Fibroblast of villous mesenchyme (primary cell): ENCODE measurements around the gene CEACAM1. TPM values are rescaled to one million over a fixed set of nuclear protein-coding genes. Genes with fewer than 3 reads are reported as not detected.
"Not testable (repeated sequence)": the region's sequence is repeated elsewhere in the genome, so short reads cannot be mapped to it uniquely, and the experiment has no call there.

Source experiments
- DNase-seq: peaks from one replicate; pipeline ENCODE4 v3.0.0-alpha.2; 2010; ENCODE audit warnings: low read depth
- H3K4me3 ChIP-seq: 2 replicates; pipeline ENCODE4 v1.5.1; 2011; ENCODE audit warnings: low read depth, mild to moderate bottlenecking, low read length
- CTCF ChIP-seq: IDR thresholded peaks from 2 replicates; pipeline ENCODE4 v1.5.1; 2012; ENCODE audit warnings: low read depth, mild to moderate bottlenecking, low read length; ENCODE audit not compliant: insufficient read depth
- total RNA-seq: library from RNA; depleted of rRNA; stranded (reverse); fragments of >200 nt; gene quantifications from 2 replicates; pipeline ENCODE4 v1.2.3, GENCODE V29; 2012

CEACAM1 gene
- total RNA-seq, 1 donor: under 0.01 TPM

GRCh38 chr19:42524250-42524649 is 4.0 kb downstream of the CEACAM1 start:
- TF ChIP-seq CTCF: no peak
- H3K4me3 ChIP-seq: no peak overlapping the region
- DNase-seq: no peak

GRCh38 chr19:42522262-42522661 is 6.0 kb downstream of the CEACAM1 start:
- DNase-seq, H3K4me3 ChIP-seq: not testable (repeated sequence)

GRCh38 chr19:42521346-42522030 is 6.8 kb downstream of the CEACAM1 start:
- no peak overlapping the region for H3K4me3 ChIP-seq
- no peak for DNase-seq
- TF ChIP-seq CTCF: no peak

GRCh38 chr19:42519108-42519507 is 9.2 kb downstream of the CEACAM1 start:
- H3K4me3 ChIP-seq: no peak overlapping the region
- TF ChIP-seq CTCF: no peak
- no peak for DNase-seq

- H3K4me3 ChIP-seq: no peak overlapping the region
- TF ChIP-seq CTCF: no peak
- DNase-seq: no peak
These were observed 11.5 kb downstream of the CEACAM1 start for GRCh38 chr19:42516771-42517170.

- TF ChIP-seq CTCF: no peak
- no peak for DNase-seq
- H3K4me3 ChIP-seq: no peak overlapping the region
These were observed 12.9 kb downstream of the CEACAM1 start for GRCh38 chr19:42515241-42515832.

- TF ChIP-seq CTCF: no peak
- H3K4me3 ChIP-seq: no peak overlapping the region
- DNase-seq: no peak
These were observed 13.8 kb downstream of the CEACAM1 start for GRCh38 chr19:42514449-42514848.
